CD4-positive, alpha-beta memory T cell (primary cell): Measurements from ENCODE around the gene CDC26. TPM values are rescaled to one million over a fixed set of nuclear protein-coding genes. Genes with fewer than 3 reads are reported as not detected.
A peak's percentile ranks its signal among the peaks of the same experiment; 100 is the strongest.
"Not testable (repeated sequence)": the region's sequence is repeated elsewhere in the genome, so short reads cannot be mapped to it uniquely, and the experiment has no call there.

Experiments
- CTCF ChIA-PET: fragments of 350-600 bp; sonication (Branson Sonifier 250); formaldehyde crosslinking; loops from one replicate; lab custom pipeline; 2021; ENCODE audit warnings: inconsistent platforms; ENCODE audit not compliant: partially characterized antibody; lab: Charles Lee
- POLR2A ChIA-PET: fragments of 350-600 bp; sonication (Branson Sonifier 250); formaldehyde crosslinking; loops from one replicate; lab custom pipeline; 2021; ENCODE audit not compliant: partially characterized antibody; lab: Charles Lee
- DNase-seq, 5 donors: peaks; one replicate each; pipeline versions ENCODE4 v3.0.0 to v3.0.0-alpha.2; 2020 to 2022; ENCODE audit warnings: mixed read lengths in 1 of 5
- H3K27ac ChIP-seq: one replicate; pipeline ENCODE4 v1.7.0; 2013; ENCODE audit warnings: low read depth, low read length
- H3K27me3 ChIP-seq: 2 replicates; pipeline ENCODE4 v1.7.0; 2013; ENCODE audit warnings: mild to moderate bottlenecking, low read length, moderate library complexity; ENCODE audit not compliant: insufficient read depth
- H3K36me3 ChIP-seq: 2 replicates; pipeline ENCODE4 v1.7.0; 2013; ENCODE audit warnings: mild to moderate bottlenecking, low read length, moderate library complexity; ENCODE audit not compliant: insufficient read depth
- H3K4me1 ChIP-seq: 2 replicates; pipeline ENCODE4 v1.7.0; 2013; ENCODE audit warnings: mild to moderate bottlenecking, low read length, moderate library complexity; ENCODE audit not compliant: insufficient read depth
- H3K4me3 ChIP-seq, 2 donors: one replicate each; pipeline ENCODE4 v1.7.0; 2013; ENCODE audit warnings: low read length in 2 of 2, mild to moderate bottlenecking in 1 of 2
- H3K9me3 ChIP-seq, 2 donors: one replicate each; pipeline ENCODE4 v1.7.0; 2013; ENCODE audit warnings: low read length in 2 of 2, control low read depth in 1 of 2; ENCODE audit not compliant: control insufficient read depth in 1 of 2
- H3K27ac Mint-ChIP-seq, 7 donors: one replicate each; pipeline ENCODE4 v1.8.0; 2020 to 2021; ENCODE audit warnings: mixed read lengths in 7 of 7, mild to moderate bottlenecking in 6 of 7, inconsistent platforms in 3 of 7, moderate library complexity in 3 of 7
- H3K27me3 Mint-ChIP-seq, 2 donors: one replicate each; pipeline ENCODE4 v1.8.0; 2020 to 2021; ENCODE audit warnings: mixed read lengths in 2 of 2
- H3K36me3 Mint-ChIP-seq, 2 donors: one replicate each; pipeline ENCODE4 v1.8.0; 2020 to 2021; ENCODE audit warnings: mixed read lengths in 2 of 2, inconsistent platforms in 1 of 2, mild to moderate bottlenecking in 1 of 2
- H3K4me1 Mint-ChIP-seq, 4 donors: one replicate each; pipeline ENCODE4 v1.8.0; 2020 to 2021; ENCODE audit warnings: mixed read lengths in 4 of 4, mild to moderate bottlenecking in 1 of 4
- H3K4me3 Mint-ChIP-seq, 8 donors: one replicate each; pipeline ENCODE4 v1.8.0; 2020 to 2021; ENCODE audit warnings: mixed read lengths in 8 of 8, mild to moderate bottlenecking in 7 of 8, moderate library complexity in 6 of 8, inconsistent platforms in 3 of 8
- H3K9me3 Mint-ChIP-seq, 8 donors: one replicate each; pipeline ENCODE4 v1.8.0; 2020 to 2021; ENCODE audit warnings: mixed read lengths in 8 of 8, mild to moderate bottlenecking in 5 of 8, inconsistent platforms in 3 of 8, moderate library complexity in 1 of 8
- intact Hi-C: fragments of 100-400 bp; cut with micrococcal nuclease; formaldehyde crosslinking; loops from one replicate; pipeline ENCODE4 v1.15.1; 2023
- polyA plus RNA-seq, 2 donors: library from polyadenylated mRNA; unstranded; fragments of 300-500 nt; fragmentation: Illumina TruSeq; gene quantifications; one replicate each; pipeline ENCODE4 v1.2.3, GENCODE V29; 2021
- total RNA-seq, 2 experiments: library from RNA; stranded (reverse); gene quantifications; one replicate each; pipeline ENCODE4 v1.2.3, GENCODE V29; 2021

The CDC26 gene
- total and polyA plus RNA-seq, 4 experiments from 2014 or later = 44.4 to 213 (median 98.0) TPM

- no peaks in the 10 kb centered on the region for H3K9me3 ChIP-seq
- H3K4me1 ChIP-seq = no peaks in the 10 kb centered on the region
- Mint-ChIP-seq H3K4me3 (no peak overlapping the region), H3K27me3 (no peaks in the 10 kb centered on the region), H3K27ac (peak overlapping the region in 1 of 7 donors; percentile 48), H3K36me3 (no peaks in the 10 kb centered on the region), H3K9me3 (no peaks in the 10 kb centered on the region), H3K4me1 (no peaks in the 10 kb centered on the region)
- intact Hi-C loops = no loop called here
- H3K36me3 ChIP-seq = no peaks in the 10 kb centered on the region
- no peak for DNase-seq
- ChIA-PET POLR2A (no interaction called here), CTCF (interaction anchor here (1.2 kb wide), 1 partner anchor 34 kb away, joined by 3 read pairs; no protein-coding TSS in a partner anchor)
- H3K27ac ChIP-seq = no peak overlapping the region
- no peak overlapping the region for H3K4me3 ChIP-seq
- no peaks in the 10 kb centered on the region for H3K27me3 ChIP-seq
These were observed 34.2 kb downstream of the CDC26 start for GRCh38 chr9:113241161-113241560.

- Mint-ChIP-seq H3K4me3 (no peak overlapping the region), H3K27me3 (no peaks in the 10 kb centered on the region), H3K36me3 (peaks cover 0 to 3% of the 10 kb centered on the region in 2 donors), H3K27ac (no peak overlapping the region), H3K4me1 (peaks cover 0 to 1% (median under 1%) of the 10 kb centered on the region in 4 donors), H3K9me3 (peaks cover 0 to 2% (median 0%) of the 10 kb centered on the region in 8 donors)
- no peak for DNase-seq
- ChIA-PET CTCF (no interaction called here), POLR2A (interaction anchor here (0.6 kb wide), 1 partner anchor 346 kb away, joined by 3 read pairs; no protein-coding TSS in a partner anchor)
- Histone ChIP-seq H3K36me3 (no peaks in the 10 kb centered on the region), H3K27ac (no peak overlapping the region), H3K9me3 (no peaks in the 10 kb centered on the region), H3K27me3 (no peaks in the 10 kb centered on the region), H3K4me3 (no peak overlapping the region), H3K4me1 (no peaks in the 10 kb centered on the region)
- intact Hi-C loops = no loop called here
These were observed 36.5 kb downstream of the CDC26 start for GRCh38 chr9:113238859-113239232.

- Histone ChIP-seq H3K4me3 (no peak overlapping the region), H3K9me3 (no peaks in the 10 kb centered on the region), H3K27ac (no peak overlapping the region), H3K4me1 (peaks cover 4% of the 10 kb centered on the region), H3K27me3 (no peaks in the 10 kb centered on the region), H3K36me3 (no peaks in the 10 kb centered on the region)
- ChIA-PET CTCF (no interaction called here), POLR2A (no interaction called here)
- peaks cover 0 to 2% (median 0%) of the 10 kb centered on the region in 8 donors for H3K9me3 Mint-ChIP-seq
- H3K27me3 Mint-ChIP-seq = no peaks in the 10 kb centered on the region
- intact Hi-C loops = no loop called here
- peaks cover under 1 to 6% (median 2%) of the 10 kb centered on the region in 4 donors for H3K4me1 Mint-ChIP-seq
- no peak overlapping the region for H3K4me3 Mint-ChIP-seq
- H3K27ac Mint-ChIP-seq = no peak overlapping the region
- H3K36me3 Mint-ChIP-seq = peaks cover 0 to 3% of the 10 kb centered on the region in 2 donors
- DNase-seq = no peak
These were observed 37.0 kb downstream of the CDC26 start for GRCh38 chr9:113238202-113238858.

GRCh38 chr9:113237026-113237425 lies 38.3 kb downstream of the CDC26 start:
- CTCF ChIA-PET = no interaction called here
- H3K4me3 Mint-ChIP-seq = no peak overlapping the region
- Histone ChIP-seq H3K4me3 (no peak overlapping the region), H3K36me3 (no peaks in the 10 kb centered on the region), H3K9me3 (no peaks in the 10 kb centered on the region), H3K4me1 (peaks cover 12% of the 10 kb centered on the region), H3K27ac (no peak overlapping the region), H3K27me3 (no peaks in the 10 kb centered on the region)
- DNase-seq = no peak
- no peaks in the 10 kb centered on the region for H3K27me3 Mint-ChIP-seq
- intact Hi-C loops = no loop called here
- POLR2A ChIA-PET = no interaction called here
- peaks cover 9 to 16% (median 13%) of the 10 kb centered on the region in 4 donors for H3K4me1 Mint-ChIP-seq
- H3K27ac Mint-ChIP-seq = no peak overlapping the region
- peaks cover 0 to 2% (median 0%) of the 10 kb centered on the region in 8 donors for H3K9me3 Mint-ChIP-seq
- peaks cover 0 to 3% of the 10 kb centered on the region in 2 donors for H3K36me3 Mint-ChIP-seq

GRCh38 chr9:113235701-113236255 lies 39.6 kb downstream of the CDC26 start:
- peaks cover 9 to 18% (median 14%) of the 10 kb centered on the region in 4 donors for H3K4me1 Mint-ChIP-seq
- POLR2A ChIA-PET, H3K27me3 ChIP-seq, H3K9me3 Mint-ChIP-seq, H3K27me3 Mint-ChIP-seq, H3K27ac ChIP-seq, H3K36me3 Mint-ChIP-seq, H3K4me3 Mint-ChIP-seq, H3K9me3 ChIP-seq, DNase-seq, intact Hi-C loops, H3K27ac Mint-ChIP-seq, H3K4me3 ChIP-seq, H3K36me3 ChIP-seq, CTCF ChIA-PET: not testable (repeated sequence)
- H3K4me1 ChIP-seq = peaks cover 12% of the 10 kb centered on the region

- Histone ChIP-seq H3K4me3 (no peak overlapping the region), H3K9me3 (no peaks in the 10 kb centered on the region), H3K27ac (no peak overlapping the region), H3K4me1 (peaks cover 19% of the 10 kb centered on the region), H3K36me3 (no peaks in the 10 kb centered on the region), H3K27me3 (no peaks in the 10 kb centered on the region)
- H3K27me3 Mint-ChIP-seq = no peaks in the 10 kb centered on the region
- H3K27ac Mint-ChIP-seq = peak overlapping the region in 1 of 7 donors; percentile 69
- no peak for DNase-seq
- H3K9me3 Mint-ChIP-seq = peaks cover 0 to 3% (median 0%) of the 10 kb centered on the region in 8 donors
- ChIA-PET CTCF (interaction anchor here (1.0 to 1.5 kb wide), 3 partner anchors 43 to 424 kb away, joined by 3 to 5 read pairs (median 3); partner anchors contain the start of genes CDC26 and PRPF4), POLR2A (interaction anchor here (1.7 to 2.5 kb wide), 2 partner anchors 11 to 43 kb away, joined by 6 to 22 read pairs; partner anchors contain the start of genes CDC26, FKBP15 and SLC31A1)
- H3K4me1 Mint-ChIP-seq = peaks cover 13 to 24% (median 21%) of the 10 kb centered on the region in 4 donors
- H3K36me3 Mint-ChIP-seq = peaks cover 0 to 3% of the 10 kb centered on the region in 2 donors
- intact Hi-C loops = no loop called here
- no peak overlapping the region for H3K4me3 Mint-ChIP-seq
These were observed 43.7 kb downstream of the CDC26 start for GRCh38 chr9:113231701-113232100.

GRCh38 chr9:113228130-113228665 lies 47.2 kb downstream of the CDC26 start:
- peaks cover 11 to 21% (median 15%) of the 10 kb centered on the region in 4 donors for H3K4me1 Mint-ChIP-seq
- Histone ChIP-seq H3K27ac (no peak overlapping the region), H3K36me3 (no peaks in the 10 kb centered on the region), H3K4me1 (peaks cover 14% of the 10 kb centered on the region), H3K27me3 (no peaks in the 10 kb centered on the region), H3K9me3 (no peaks in the 10 kb centered on the region), H3K4me3 (no peak overlapping the region)
- H3K27me3 Mint-ChIP-seq = no peaks in the 10 kb centered on the region
- DNase-seq = peak in 4 of 5 donors; percentile 31 to 63 (median 42)
- peaks cover 0 to 2% (median 0%) of the 10 kb centered on the region in 8 donors for H3K9me3 Mint-ChIP-seq
- POLR2A ChIA-PET = no interaction called here
- H3K4me3 Mint-ChIP-seq = no peak overlapping the region
- CTCF ChIA-PET = no interaction called here
- intact Hi-C loops = loop anchor here (10.0 kb wide), 2 partner anchors 147 to 853 kb away; partner anchors contain the start of gene HDHD3
- peak overlapping the region in 4 of 7 donors; percentile 9 to 75 (median 40) for H3K27ac Mint-ChIP-seq
- no peaks in the 10 kb centered on the region for H3K36me3 Mint-ChIP-seq
